ENCODE data around the gene ZNF830.

The ZNF830 gene, protein sequence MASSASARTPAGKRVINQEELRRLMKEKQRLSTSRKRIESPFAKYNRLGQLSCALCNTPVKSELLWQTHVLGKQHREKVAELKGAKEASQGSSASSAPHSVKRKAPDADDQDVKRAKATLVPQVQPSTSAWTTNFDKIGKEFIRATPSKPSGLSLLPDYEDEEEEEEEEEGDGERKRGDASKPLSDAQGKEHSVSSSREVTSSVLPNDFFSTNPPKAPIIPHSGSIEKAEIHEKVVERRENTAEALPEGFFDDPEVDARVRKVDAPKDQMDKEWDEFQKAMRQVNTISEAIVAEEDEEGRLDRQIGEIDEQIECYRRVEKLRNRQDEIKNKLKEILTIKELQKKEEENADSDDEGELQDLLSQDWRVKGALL
- long read RNA-seq, transcript ZNF830-201 (1 exons, 2,246 nt): major isoform, 145 of 146 reads
- long read RNA-seq, partial matches to known transcripts: 0 of 146 reads
- long read RNA-seq, other reads (novel, unspliced or antisense): 0 of 146 reads

DNA sequence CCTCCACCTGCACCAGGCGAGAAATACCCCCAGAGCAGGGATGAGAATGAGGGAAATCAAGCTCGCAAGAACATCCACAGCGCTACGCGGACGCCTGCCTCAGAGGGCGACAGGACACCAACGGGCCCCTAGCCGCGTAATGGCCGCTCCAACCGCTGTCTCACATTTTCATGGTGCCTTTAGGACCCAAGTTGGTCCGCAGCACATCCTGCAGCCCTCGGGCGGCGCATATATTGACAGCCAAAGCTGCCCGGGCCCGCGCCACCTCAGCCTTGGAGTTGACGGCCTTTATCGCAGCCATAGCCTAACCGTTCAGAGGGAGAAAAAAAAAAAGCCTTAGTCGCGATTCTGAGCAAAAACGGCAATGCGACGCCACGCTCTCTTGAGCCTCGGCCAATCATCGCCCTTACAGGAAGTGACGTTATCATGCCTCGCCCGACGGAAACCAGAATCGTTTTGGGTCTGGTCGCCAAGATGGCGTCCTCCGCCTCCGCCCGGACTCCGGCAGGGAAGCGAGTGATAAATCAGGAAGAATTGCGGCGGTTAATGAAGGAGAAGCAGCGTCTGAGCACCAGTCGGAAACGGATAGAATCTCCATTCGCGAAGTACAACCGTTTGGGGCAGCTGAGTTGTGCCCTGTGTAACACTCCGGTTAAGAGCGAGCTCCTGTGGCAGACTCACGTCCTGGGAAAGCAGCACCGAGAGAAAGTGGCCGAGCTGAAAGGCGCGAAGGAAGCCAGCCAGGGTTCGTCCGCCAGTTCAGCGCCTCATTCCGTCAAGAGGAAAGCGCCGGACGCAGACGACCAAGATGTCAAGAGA lies at the start of gene ZNF830, which contains the start of gene CCT6B:
TSS of gene ZNF830 (plus strand) at position 448 of the 819 bp plus-strand sequence. CDS start at position 475, 27 bp downstream.
TSS of gene CCT6B (minus strand) at position 368 of the 819 bp plus-strand sequence. CDS start at position 301, 67 bp downstream.
- peak within 1 kb of the TSS; percentile 99 for H3K27ac ChIP-seq (replicated peaks)
- TF ChIP-seq, protein P1, sequence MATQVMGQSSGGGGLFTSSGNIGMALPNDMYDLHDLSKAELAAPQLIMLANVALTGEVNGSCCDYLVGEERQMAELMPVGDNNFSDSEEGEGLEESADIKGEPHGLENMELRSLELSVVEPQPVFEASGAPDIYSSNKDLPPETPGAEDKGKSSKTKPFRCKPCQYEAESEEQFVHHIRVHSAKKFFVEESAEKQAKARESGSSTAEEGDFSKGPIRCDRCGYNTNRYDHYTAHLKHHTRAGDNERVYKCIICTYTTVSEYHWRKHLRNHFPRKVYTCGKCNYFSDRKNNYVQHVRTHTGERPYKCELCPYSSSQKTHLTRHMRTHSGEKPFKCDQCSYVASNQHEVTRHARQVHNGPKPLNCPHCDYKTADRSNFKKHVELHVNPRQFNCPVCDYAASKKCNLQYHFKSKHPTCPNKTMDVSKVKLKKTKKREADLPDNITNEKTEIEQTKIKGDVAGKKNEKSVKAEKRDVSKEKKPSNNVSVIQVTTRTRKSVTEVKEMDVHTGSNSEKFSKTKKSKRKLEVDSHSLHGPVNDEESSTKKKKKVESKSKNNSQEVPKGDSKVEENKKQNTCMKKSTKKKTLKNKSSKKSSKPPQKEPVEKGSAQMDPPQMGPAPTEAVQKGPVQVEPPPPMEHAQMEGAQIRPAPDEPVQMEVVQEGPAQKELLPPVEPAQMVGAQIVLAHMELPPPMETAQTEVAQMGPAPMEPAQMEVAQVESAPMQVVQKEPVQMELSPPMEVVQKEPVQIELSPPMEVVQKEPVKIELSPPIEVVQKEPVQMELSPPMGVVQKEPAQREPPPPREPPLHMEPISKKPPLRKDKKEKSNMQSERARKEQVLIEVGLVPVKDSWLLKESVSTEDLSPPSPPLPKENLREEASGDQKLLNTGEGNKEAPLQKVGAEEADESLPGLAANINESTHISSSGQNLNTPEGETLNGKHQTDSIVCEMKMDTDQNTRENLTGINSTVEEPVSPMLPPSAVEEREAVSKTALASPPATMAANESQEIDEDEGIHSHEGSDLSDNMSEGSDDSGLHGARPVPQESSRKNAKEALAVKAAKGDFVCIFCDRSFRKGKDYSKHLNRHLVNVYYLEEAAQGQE (IDR thresholded peaks at IDR 0.05; ENCODE audit: insufficient replicate concordance, low read depth): peak; percentile 75
- TF ChIP-seq CTCF (IDR thresholded peaks at IDR 0.05; ENCODE audit: insufficient read depth, low read length) (no peak), SPI1 (IDR thresholded peaks at IDR 0.05; ENCODE audit: borderline replicate concordance, low read depth) (no peak), GABPA (IDR thresholded peaks at IDR 0.05; ENCODE audit: low read depth) (peak; percentile 87), POLR2AphosphoS5 (IDR thresholded peaks at IDR 0.05; ENCODE audit: low read depth) (peak; percentile 97)
- no peaks in the 10 kb centered on the region for H3K27me3 ChIP-seq (ENCODE audit: insufficient read depth, poor library complexity, severe bottlenecking)
- DNase-seq (ENCODE audit: low read depth in 1 of 2, low spot score in 1 of 2): peak; percentile 93 to 95
- H3K4me3 ChIP-seq (replicated peaks; ENCODE audit: insufficient read depth, low read length): peak within 1 kb of the TSS; percentile 100

DNA sequence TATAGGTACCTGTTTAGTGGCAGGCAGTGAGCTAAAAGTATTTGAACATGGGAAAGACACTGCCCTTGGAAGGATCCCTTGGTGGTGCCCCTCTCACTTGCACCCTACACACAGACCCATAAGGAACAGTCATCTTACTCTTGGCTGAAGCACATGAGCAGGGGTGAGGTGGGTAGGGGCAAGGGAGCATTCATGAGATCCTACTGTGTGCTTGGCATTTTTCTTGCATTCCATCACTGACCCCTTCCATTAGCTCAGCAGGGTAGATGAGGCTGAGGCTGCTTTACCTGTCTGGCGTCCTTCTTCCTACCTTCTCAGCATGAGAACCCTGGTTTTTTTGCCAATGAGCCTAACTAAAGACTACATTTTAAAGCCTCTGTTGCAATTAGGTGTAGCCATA lies 48.3 kb upstream of the ZNF830 start:
- Histone ChIP-seq H3K4me3 (replicated peaks; ENCODE audit: insufficient read depth, low read length) (no peak overlapping the region), H3K27me3 (ENCODE audit: insufficient read depth, poor library complexity, severe bottlenecking) (no peaks in the 10 kb centered on the region), H3K27ac (replicated peaks) (no peak overlapping the region)
- no peak for DNase-seq (ENCODE audit: low read depth in 1 of 2, low spot score in 1 of 2)
- no peak for TF ChIP-seq SPI1 (IDR thresholded peaks at IDR 0.05; ENCODE audit: borderline replicate concordance, low read depth)
- TF ChIP-seq, protein P1 (IDR thresholded peaks at IDR 0.05; ENCODE audit: insufficient replicate concordance, low read depth): no peak

- no peak for TF ChIP-seq GABPA (IDR thresholded peaks at IDR 0.05; ENCODE audit: low read depth)
- TF ChIP-seq SPI1 (IDR thresholded peaks at IDR 0.05; ENCODE audit: borderline replicate concordance, low read depth): no peak
- TF ChIP-seq, protein P1 (IDR thresholded peaks at IDR 0.05; ENCODE audit: insufficient replicate concordance, low read depth): no peak
- no peak for TF ChIP-seq CTCF (IDR thresholded peaks at IDR 0.05; ENCODE audit: insufficient read depth, low read length)
- no peak for TF ChIP-seq POLR2AphosphoS5 (IDR thresholded peaks at IDR 0.05; ENCODE audit: low read depth)
- Histone ChIP-seq H3K27me3 (ENCODE audit: insufficient read depth, poor library complexity, severe bottlenecking) (no peaks in the 10 kb centered on the region), H3K27ac (replicated peaks) (no peak overlapping the region), H3K4me3 (replicated peaks; ENCODE audit: insufficient read depth, low read length) (no peak overlapping the region)
- DNase-seq (ENCODE audit: low read depth in 1 of 2, low spot score in 1 of 2): no peak
These were observed 45.2 kb upstream of the ZNF830 start for GRCh38 chr17:34916120-34916519.

Data from HL-60 (cell line).